NCI-H526 treated with DMSO at 0.1 percent for 48 hours (cell line): ENCODE measurements around the gene FUOM.
A peak's percentile ranks its signal among the peaks of the same experiment; 100 is the strongest.

Experiments used
- DNase-seq: peaks from one replicate; lab custom pipeline; 2025; lab: John Stamatoyannopoulos, UW

FUOM gene, protein sequence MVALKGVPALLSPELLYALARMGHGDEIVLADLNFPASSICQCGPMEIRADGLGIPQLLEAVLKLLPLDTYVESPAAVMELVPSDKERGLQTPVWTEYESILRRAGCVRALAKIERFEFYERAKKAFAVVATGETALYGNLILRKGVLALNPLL

DNA sequence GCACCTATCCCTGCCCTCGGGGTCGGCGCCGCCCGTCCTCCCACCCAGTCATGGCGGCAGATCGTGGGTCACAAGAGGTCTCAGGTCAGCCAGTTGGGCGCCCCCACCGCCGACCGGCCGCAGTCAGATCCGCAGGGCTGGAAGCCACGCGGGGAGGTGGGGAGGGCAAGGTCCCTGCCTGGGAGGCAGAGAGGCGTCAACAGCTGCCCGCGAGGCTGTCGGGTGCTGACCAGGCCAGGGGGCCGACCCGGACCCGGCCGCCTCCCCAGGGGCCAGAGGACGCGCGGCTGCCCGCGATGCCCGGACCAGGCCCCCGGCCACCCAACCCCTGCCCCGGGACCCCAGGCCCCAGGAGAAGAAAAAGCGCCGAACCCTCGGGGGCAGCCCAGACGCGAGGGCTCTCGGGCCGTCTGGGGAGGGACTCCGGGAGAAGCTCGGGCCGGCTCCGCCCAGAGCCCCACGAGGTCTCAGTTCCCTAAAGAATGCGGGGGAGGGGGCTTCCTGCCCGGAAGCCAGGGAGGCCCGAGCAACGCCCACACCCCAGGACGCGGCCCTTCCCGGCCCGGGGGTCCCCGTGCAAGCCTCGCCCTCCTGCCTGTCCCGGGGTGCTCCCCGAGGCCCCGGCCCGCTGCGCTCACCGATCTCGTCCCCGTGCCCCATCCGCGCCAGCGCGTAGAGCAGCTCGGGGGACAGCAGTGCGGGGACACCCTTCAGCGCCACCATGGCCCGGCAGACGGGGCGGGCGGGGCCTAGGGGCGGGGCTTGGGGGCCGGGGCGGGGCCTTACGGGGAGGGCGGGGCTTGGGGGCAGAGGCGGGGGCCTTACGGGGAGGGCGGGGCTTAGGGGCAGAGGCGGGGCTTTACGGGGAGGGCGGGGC is at the start of gene FUOM:
Gene FUOM, minus strand, starts transcription at position 735 of the 877 bp plus-strand sequence. Its CDS starts 12 bp downstream, at position 723.
- no peak for DNase-seq

DNA sequence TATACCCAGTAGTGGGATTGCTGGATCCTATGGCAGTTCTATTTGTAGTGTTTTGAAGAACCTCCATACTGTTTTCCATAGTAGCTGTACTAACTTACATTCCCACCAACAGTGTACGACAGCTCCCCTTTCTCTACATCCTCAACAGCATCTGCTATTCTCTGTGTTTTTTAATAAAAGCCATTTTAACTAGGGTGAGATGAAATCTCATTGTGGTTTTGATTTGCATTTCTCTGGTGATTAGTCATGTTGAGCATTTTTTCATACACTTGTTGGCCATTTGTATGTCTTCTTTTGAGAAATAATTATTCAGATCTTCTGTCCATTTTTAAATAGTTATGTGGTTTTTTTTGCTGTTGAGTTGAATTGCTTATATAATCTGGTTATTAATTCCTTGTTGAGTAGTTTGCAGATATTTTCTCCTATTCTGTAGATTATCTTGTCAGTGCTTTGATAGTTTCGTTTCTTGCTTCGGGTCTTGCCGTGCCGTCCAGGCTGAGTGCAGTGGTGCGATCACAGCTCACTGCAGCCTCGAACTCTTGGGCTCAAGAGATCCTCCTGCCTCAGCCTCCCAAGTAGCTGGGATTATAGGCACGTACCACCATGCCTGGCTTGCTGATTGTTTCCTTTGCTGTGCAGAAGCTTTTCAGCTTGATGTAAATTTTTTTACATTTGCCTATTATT is 48.2 kb upstream of the FUOM start:
- DNase-seq = no peak

DNA sequence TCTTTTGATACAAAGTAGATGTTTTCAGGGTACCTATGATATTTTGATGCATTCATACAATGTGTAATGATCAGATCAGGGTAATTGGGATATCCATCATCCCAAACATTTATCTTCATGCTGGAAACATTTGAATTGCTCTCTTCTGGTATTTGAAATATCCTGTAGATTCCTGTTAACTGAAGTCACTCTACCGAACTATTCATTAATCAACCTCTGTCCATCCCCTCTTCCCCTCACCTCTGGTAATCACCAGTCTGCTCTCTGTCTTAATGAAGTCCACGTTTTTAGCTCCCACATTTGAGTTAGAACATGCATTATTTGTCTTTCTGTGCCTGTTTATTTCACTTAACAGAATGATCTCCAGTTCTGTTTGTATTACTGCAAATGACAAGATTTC is 47.5 kb upstream of the FUOM start:
- no peak for DNase-seq

DNA sequence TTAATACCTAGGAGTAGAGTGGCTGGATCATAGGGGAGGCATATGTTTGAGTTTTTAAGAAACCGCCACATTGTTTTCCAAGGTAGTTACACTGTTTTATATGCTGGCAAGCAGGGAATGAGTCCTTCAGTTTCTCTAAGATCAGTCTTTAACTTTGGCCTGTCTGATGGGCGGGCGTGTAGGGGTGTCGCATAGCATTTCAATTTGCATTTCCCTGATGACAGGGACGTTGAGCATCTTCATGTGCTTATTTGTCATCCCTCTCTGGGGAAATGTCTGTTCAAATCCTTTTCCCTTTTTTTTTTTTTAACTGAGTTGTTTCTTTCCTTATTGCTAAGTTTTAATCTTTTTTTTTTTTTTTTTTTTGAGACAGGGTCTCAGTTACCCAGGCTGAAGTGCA is 46.0 kb upstream of the FUOM start:
- DNase-seq = no peak

DNA sequence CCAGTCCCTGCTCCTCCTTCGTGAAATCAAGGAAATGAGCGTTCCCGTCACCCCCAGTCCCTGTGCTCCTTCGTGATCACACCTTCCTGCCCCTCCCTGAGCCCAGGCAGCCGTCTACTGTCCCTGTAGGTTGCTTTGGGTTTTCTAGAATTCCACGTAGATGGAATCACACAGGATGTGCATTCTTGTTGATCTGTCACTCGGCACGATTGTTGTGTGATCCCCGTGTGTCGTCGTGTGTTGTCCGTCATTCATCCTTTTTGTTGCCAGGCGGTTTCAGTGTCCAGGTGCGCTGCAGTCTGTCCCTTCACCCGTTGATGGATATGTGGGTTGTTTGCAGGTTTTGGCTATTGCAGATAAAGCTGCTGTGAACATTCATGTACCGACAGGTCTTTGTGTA is 45.5 kb upstream of the FUOM start:
- DNase-seq = no peak

DNA sequence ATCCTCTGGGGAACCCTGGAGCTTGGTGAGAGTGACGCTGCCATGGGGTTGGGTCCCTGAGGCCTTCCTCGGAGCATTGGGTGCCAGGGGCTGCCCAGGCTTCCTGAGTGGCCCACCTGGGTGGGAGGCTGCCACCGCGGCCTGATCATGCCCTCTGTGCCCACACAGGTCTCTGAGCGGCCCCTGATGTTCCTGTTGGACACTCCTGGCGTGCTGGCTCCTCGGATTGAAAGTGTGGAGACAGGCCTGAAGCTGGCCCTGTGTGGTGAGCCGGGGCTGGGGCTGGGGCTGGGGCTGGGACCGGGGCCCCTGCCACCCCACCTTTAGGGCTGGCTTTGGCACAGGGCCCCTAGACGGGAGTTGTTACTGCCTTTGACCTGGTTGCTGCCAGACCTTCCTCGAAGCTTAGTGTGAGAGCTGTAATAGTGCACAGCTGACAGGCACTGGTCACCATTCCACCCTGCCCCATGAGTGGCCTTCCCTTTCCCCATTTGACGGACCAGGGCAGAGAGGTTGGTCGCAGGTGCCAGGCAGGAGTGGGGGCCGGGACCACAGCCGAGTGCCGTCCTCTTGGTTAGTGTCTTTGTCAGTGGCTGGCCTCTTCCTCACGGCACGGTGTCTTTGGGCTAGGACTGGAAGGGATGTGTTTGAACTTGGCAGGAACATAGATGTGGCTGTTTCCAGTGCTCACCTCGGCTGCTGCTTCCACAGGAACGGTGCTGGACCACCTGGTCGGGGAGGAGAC is 44.3 kb upstream of the FUOM start:
- no peak for DNase-seq

DNA sequence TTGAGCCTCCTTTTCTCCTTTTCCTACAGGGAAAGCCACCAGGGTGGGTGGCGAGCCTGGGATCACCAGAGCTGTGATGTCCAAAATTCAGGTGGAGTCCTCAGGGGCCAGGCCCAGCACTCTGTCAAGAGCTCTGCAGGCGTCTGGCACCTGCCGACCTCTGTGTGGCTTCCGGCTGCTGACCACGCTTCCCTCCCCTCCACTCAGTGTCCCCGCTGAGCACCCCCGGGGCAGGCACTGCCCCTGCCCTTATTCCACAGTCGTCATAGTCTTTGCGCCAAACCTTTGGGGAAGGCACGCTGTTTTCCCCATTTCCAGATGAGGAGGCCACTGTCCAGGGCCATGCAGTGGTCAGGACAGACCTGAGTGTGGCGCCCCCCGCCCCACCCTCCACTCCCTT is 43.7 kb upstream of the FUOM start:
- no peak for DNase-seq

DNA sequence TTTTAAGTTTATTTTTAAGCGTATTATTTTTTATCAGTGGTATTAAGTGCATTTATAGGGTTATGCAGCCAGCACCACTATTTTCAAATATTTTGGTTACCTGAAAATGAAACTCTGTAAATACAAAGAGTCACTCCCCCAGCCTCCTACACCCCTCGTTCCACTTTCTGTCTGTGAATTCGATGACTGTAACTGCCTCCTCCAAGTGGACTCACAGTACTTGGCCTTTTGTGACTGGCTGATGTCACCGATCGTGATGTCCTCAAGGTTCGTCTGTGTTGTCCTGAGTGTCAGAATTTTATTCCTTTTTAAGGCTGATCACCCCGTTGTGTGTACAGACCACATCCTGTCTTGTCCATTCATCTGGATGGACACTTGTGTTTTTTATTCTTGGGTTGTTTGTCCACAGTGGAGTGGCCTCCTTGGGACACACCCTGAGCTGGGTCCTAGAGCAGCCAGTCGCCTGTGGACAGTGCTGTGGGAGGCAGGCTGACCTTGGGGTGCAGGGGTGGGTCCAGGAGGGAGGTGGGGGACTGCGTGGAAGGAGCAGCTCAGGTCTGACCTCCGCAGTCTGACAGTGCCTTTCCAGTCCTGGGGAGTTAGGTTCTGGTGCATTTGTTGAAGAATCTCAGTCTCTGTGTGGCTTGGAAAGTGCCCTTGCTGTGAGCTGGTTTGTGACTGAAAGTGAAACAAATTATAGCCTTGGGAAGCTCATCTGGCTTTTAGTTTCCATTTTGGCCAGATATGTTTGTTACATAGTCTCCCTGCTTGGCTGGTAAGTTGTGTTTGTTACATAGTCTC is 43.0 kb upstream of the FUOM start:
- no peak for DNase-seq

DNA sequence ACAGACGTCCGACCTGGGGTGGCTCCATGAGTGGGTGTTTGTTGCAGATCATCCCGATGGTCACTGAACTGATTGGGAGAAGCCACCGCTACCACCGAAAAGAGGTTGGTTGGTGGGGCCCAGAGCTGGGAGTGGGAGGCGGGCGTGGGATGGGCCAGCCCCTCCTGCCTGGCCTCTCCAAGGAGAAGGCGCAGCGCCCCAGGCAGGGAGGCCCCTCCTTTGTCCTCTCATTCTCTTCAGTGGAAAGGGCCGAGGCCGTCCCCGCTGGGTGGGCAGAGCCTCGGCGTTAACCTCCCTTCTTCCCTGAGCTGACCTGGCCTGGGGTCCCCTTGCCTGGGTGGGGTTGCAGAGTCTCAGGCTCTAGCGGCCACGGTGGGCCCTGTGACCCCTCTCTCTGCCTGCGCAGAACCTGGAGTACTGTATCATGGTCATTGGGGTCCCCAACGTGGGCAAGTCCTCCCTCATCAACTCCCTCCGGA is 41.3 kb upstream of the FUOM start:
- no peak for DNase-seq

DNA sequence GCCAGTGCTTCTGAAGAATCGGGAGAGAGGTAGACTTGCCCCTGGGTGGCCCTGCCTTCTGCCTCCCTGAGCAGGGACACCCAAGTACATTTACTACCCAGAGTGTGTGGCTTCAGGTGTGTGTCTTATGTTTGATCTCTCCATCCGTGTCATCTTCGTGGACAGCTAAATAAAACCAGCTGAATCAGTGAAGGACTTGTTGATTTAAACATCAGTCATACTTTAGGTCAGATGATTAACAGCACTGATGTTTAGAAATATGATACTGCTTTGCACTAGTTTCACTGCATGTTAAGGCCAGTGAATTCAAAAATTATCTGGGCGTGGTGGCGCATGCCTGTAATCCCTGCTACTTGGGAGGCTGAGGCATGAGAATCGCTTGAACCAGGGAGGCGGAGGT is 40.1 kb upstream of the FUOM start:
- no peak for DNase-seq

DNA sequence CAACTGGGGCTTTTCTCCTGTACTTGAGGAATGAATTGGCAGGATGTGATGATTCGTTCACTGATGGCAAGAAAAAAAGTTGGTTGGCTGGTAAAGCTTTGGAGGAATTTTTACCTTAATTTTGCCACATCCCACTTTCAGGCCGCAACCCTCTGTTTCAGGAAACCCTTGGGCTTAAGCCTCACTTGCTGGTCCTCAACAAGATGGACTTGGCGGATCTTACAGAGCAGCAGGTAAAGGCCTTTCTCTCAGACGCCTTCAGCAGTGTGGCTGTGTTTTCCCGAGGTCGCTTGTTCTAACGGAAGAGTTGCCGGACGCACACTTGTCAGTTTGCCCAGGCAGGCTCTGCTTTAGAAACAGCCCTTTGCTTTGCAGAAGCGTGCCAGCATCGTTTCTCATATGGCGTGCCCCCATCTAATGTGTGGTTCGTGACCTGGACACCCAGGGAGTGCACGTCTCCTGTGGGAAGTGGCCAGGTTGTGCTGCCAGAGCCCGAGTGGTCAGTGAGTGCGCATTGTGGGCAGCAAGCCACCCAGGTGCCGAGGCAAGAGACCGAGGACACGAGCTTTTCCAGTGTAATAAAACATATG is 38.3 kb upstream of the FUOM start:
- DNase-seq = no peak

DNA sequence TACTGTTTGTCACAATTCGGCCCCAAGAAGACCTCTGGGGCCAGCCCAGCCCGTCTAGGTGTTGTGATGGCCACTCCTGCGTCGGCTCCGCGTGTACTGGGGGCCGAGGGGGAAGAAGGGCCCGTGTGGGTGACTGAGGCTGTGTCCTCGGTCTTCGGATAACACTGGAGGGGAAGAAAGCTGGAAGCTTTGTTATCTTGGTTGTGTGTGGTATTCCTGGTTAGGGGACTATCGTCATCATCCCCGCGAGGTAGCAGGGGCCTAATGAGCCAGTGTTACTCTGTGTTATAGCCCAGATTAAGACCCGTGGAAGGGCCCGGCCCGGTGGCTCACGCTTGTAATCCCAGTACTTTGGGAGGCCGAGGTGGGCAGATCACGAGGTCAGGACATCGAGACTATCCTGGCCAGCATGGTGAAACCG is 37.0 kb upstream of the FUOM start:
- DNase-seq = no peak

DNA sequence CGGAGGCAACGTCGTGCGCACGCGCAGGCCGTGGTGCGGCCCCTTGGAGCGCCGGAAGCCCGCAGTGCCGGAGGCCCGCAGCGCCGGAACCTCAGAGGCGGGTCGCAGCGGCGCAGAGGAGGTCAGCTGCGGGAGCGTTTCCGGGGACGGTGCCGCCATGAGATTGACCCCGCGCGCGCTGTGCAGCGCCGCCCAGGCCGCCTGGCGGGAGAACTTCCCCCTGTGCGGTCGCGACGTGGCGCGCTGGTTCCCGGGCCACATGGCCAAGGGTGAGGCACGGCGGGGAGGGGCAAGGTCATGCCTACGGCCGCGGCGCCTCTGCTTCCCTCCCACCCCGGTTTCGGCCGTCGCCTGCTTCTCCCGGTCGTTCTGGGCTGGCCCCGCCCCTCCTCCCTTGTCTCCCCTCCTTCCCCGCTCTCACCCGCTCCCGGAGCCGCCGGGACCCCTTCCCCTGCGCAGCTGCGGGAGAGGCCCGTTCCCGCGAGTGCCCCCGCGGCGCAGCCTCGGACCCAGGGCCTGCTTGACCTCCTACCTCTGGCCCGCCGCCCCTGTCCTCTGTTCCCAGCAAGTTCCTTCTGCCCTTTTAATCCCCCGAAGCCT is 36.3 kb upstream of the FUOM start, which contains the start of gene MTG1:
Gene MTG1, plus strand, starts transcription at position 94 of the 600 bp plus-strand sequence. Its CDS starts 64 bp downstream, at position 158.
- peak; percentile 57 for DNase-seq

DNA sequence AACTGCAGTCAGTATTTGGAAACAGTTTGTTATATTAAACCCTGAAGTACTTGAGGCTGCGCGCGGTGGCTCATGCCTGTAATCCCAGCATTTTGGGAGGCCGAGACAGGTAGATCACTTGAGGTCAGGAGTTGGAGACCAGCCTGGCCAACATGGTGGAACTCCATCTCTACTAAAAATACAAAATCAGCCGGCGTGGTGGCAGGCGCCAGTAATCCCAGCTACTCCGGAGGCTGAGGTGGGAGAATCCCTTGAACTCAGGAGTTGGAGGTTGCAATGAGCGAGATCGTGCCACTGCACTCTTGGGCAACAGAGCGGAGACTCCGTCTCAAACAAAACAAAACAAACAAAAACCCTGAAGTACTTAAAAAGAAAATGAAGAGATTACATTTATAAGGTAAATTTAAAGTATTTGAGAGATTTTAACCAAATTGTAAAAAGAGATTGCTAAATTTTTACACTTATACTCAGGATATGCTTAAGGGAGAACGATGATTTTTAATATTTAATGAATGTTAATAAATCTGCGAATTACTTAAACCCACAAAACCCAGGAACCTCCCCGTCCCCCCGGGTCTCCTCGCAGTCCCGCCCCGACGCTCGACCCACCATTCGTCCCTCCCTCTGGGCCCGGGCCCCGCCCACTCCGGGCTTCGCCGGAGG is 35.7 kb upstream of the FUOM start:
- DNase-seq = no peak

DNA sequence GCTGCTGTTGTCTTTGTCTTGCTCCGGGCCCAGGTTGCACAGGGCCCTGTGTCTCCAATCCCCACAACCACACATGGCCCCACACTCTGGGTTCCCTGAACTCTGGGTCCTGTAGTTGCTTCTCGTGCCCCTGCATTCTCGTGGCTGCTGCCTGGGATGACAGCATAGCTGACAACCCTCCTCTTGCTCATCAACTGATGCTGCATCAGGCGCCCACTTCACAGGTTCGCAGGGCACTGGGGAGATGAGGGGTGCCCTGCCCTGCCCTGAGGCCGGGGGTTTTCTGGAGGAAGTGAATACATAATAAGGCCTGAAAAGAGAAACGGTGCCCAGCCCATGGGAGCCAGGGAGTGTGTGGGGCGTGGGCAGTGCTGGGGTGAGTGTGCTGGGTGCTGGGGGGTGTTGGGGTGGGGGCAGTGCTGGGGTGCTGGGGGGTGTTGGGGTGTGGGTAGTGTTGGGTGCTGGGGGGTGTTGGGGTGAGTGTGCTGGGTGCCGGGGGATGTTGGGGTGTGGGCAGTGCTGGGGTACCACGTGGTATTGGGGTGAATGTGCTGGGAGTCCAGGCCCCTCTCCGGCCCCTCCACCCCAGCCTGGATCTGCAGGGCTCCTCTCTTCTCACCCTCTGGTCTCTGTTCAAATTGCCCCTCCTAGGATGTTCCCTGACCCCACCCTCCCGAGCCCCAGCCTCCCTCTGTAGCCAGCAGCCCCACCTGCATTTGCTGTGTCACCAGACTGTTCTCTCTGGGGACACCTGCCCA is 34.1 kb upstream of the FUOM start:
- DNase-seq = no peak

DNA sequence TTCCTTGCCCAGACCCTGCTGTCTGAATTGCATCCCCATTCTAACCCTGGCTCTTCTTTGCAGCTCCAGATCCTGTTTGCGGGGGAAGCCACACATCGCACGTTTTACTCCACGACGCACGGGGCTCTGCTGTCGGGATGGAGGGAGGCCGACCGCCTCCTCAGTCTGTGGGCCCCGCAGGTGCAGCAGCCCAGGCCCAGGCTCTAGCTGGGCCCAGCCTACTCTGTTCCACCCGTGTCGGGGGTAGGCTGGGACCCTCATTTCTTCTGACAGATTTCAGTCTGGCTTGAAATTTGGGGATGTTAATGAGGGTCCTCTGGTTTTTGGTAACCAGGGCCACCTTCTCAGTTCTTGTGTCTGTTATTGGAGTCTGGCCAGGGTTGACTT is 33.4 kb upstream of the FUOM start:
- no peak for DNase-seq

DNA sequence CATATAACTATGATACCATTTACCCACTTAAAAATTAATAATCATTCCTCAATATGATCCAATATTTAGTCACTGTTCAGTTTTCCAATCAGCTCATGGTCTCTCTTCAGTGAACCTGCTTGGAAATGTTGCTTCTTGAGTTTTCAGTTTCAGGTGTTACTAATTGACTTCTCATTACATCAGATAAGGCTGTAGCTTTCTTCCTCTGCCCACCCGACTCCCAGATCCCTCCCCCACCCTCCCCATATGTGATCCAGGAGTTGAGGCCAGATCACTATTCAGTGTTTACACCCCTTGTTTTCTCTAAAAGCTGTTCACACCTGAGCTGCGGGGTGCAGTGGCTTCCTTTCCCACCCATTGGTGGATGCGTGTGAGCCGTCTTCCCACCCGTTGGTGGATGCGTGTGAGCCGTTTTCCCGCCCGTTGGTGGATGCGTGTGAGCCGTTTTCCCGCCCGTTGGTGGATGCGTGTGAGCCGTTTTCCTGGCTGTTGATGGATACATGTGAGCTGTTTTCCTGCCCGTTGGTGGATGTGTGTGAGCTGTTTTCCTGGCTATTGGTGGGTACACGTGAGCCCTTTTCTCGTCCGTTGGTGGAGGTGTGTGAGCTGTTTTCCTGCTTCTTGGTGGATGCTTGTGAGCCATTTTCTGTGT is 32.9 kb upstream of the FUOM start:
- no peak for DNase-seq

DNA sequence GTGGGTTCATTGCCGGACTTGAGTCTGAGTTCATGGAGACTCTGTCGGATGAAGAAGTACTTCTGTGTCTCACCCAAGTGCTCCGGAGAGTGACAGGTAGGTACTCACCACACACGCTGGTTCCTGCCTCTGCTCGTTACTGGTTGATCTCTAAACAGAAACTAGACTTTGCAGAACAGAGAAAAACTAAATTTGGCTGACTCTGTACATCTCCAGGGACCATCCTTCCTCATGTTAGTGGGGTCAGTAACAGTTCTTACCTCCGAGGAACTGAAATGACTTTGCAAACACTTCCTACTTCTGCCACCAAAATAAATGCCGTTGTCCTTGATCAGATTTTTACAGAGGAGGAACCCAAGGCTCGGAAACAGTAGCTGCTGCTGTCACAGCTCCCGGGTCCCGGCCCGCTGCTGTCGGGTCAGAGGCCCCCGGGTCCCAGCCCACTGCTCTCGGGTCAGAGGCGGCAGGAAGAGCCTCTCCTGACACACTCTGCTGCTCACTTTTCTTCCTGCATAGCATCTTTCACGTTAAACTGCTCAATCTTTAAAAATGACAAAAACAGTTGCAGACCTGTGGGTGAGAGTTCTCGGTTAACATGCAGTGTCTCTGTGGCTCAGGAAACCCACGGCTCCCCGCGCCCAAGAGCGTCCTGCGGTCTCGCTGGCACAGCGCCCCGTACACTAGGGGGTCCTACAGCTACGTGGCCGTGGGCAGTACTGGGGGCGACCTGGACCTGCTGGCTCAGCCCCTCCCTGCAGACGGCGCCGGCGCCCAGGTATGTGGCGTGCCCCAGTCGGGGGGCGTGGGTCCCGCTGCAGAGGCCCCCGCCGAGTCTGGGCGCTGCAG is 31.4 kb upstream of the FUOM start:
- DNase-seq = no peak
